HG02840 (cell line): ENCODE results near the gene HOXA5.

Experiments used
- ATAC-seq: cut with Tn5 transposase; IDR thresholded peaks from one replicate; pipeline ENCODE4 v1.9.1; 2021; ENCODE audit warnings: mild to moderate bottlenecking, moderate library complexity, moderate number of reproducible peaks; ENCODE audit not compliant: unreplicated experiment, low FRiP score

The HOXA5 gene

GRCh38 chr7:27099453-27100370, 43.8 kb downstream of the HOXA5 start:
- no peak for ATAC-seq

- ATAC-seq, result no peak
Measured at GRCh38 chr7:27098578-27099451, 44.7 kb downstream of the HOXA5 start.

DNA sequence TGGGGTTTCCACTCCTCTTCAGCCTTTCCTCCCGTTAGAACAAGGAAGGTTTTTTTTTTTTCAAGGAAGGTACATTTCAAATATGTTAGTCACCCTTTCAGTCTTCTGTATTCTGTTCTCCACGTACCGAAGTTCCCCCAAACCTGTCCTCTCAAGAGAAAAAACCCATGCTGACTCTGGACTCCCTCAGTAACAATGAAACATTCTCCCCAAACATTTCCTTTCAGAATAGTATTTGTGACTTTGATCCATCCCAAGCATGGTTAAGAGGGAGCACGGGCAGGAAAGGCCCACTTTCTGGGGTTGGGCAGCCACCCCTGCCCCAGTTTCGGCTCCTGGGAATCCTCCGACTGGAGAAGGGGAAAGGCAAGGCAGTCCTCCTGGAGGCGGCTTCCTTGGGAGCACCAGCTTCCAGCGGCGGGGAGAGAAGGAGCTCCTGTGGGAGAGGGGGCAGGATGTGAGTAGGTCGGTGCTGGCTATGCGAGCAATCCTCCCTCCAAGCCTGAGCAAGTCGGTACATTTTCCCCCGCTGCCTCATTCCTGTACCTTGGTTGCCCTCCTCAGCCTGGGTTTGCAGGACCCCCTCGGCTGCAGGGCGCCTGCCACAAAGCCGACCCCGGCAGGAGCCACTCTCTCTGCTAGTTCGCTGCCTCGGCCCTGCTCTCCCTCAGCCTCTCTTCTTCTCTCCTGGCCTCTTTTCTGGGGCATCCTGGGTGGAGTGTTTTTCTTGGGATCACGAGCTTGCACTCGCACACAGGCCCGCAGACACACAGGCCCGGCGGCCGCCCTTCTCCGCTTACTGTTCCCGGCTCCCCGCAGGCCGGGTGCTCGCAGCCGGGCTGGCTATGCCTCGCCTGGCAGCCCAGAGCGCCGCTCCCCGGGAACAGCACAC, 45.5 kb downstream of the HOXA5 start:
- ATAC-seq, result no peak

- ATAC-seq, result no peak
Measured at GRCh38 chr7:27096768-27097514, 46.5 kb downstream of the HOXA5 start.

DNA sequence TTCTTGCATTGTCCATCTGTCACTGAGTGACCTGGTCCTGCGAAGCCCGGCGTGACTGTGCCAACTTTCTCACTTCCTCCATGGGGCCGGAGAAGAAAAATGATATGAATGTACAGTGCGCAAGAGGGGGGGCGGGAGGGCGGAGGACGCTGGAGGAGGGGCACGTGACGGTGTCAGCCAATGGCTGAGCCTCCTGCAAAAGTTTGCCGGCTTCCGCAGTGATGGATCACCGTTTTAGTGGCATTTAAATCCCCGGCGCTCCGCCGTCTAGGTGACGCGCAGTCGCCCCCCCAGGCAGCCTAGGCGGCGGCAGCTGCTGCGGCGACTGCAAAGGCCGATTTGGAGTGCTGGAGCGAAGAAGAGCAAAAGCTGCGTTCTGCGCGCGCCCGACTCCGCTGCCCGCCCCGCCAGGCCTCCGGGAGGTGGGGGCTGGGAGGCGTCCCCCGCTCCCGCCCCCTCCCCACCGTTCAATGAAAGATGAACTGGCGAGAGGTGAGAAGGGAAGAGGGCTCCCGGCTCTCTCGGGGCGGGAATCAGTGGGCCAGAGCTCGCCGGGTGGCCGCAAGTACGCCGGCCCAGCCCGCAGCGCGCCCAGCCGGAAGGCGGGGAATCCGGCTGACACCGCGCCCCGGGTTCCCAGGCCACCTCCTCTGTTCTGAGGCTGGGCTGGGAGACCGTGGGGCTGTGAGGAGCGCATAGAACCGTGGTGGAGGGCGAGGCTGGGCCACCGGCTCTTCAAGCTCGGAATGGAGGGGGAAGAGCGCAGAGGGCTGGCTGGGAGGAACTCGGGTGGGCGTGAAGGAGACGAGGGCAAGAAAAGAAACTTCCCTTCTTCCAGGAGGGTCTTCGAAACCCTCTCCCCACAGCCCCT, 47.3 kb downstream of the HOXA5 start, which contains the start of gene HOXA1:
Gene HOXA1 (minus strand): TSS at position 104 of the 871 bp plus-strand sequence. CDS start 88 bp downstream, at position 16.
- peak; percentile 77 for ATAC-seq

- ATAC-seq, result no peak
Measured at GRCh38 chr7:27095050-27095896, 48.2 kb downstream of the HOXA5 start.

DNA sequence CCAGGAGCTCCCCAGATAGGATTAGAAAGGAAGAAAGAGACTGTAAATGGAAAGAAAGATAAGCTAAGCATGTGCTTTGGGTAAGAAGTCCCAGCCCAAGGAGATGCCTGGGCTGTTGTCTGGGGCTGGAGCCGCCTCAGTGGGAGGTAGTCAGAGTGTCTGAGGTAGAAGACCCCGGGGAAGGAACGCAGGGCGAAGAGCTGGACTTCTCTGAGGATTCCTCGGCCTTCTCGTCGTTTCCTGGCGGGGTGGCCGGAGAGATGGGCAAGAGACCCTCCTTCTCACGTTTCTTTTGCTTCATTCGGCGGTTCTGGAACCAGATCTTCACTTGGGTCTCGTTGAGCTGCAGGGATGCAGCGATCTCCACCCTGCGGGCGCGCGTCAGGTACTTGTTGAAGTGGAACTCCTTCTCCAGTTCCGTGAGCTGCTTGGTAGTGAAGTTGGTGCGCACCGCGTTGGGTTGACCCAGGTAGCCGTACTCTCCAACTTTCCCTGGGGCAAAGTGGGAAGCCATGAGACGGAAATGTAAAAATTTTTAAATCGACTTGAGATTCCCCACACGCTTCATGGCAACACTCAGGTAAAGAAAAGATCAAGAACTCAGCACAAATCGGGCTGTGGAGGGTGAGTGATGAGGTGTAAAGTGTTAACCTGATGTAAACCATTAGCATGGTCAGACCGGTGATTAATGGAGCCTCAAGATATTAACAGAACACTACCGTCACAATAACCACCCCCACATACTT, 49.0 kb downstream of the HOXA5 start:
- ATAC-seq, result no peak

DNA sequence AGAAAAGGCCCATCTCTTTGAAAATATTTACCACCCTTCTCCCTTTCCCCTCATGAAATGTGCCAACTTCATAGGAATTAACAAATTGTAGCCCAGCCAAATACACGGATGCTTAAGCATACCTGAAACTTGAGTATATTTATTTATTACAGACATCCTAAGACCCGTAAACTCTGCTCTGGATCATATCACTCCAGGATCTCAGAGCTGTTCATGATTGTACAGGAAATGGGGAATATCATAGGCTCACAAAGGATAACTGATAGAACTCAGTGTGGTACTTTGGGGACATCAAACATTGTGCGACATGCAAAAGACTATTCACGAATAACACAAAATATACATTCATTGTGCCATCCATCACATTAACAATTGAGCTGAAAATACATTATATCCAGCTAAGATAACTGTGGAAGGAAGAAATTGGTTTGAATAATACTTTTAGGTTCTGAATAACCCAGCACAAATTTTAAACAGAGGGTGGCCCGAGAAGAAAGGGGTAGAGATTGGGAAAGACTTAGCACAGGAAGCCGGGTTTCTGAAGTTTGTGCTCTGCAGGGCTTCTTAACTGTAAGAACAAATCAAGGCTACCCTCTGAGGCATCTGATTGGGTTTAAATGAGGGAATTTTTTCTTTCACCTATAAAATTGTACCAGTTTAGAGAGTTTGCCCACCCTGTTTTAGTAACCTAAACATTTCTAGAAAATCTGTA, 50.1 kb downstream of the HOXA5 start:
- ATAC-seq, result no peak

GRCh38 chr7:27092819-27093110, 50.7 kb downstream of the HOXA5 start:
- ATAC-seq, result no peak

- ATAC-seq, result no peak
Measured at GRCh38 chr7:27091941-27092818, 51.3 kb downstream of the HOXA5 start.

GRCh38 chr7:27091105-27091504, 52.4 kb downstream of the HOXA5 start:
- ATAC-seq, result no peak
